IPS-15b (cell line): ENCODE measurements around the gene DNAJB12.

Source experiments
- H3K27me3 ChIP-seq: one replicate; pipeline ENCODE4 v1.6.1; 2013; ENCODE audit warnings: low read length; ENCODE audit not compliant: control insufficient read depth, insufficient read depth
- H3K36me3 ChIP-seq: one replicate; pipeline ENCODE4 v1.6.1; 2013; ENCODE audit warnings: low read length; ENCODE audit not compliant: control insufficient read depth, insufficient read depth
- H3K4me1 ChIP-seq: one replicate; pipeline ENCODE4 v1.6.1; 2013; ENCODE audit warnings: mild to moderate bottlenecking, low read length; ENCODE audit not compliant: control insufficient read depth, insufficient read depth
- H3K4me3 ChIP-seq: one replicate; pipeline ENCODE4 v1.5.1; 2013; ENCODE audit warnings: low read depth, low read length
- H3K9ac ChIP-seq: one replicate; pipeline ENCODE4 v1.6.1; 2013; ENCODE audit warnings: low read depth, mild to moderate bottlenecking, low read length
- H3K9me3 ChIP-seq: one replicate; pipeline ENCODE4 v1.6.1; 2013; ENCODE audit warnings: mild to moderate bottlenecking, low read length; ENCODE audit not compliant: control insufficient read depth, insufficient read depth

The DNAJB12 gene

GRCh38 chr10:72375585-72375984, 20.9 kb upstream of the DNAJB12 start:
- H3K4me3 ChIP-seq: no peak overlapping the region
- no peaks in the 10 kb centered on the region for H3K9me3 ChIP-seq
- H3K9ac ChIP-seq: no peak overlapping the region
- H3K4me1 ChIP-seq: no peaks in the 10 kb centered on the region
- no peaks in the 10 kb centered on the region for H3K36me3 ChIP-seq
- no peaks in the 10 kb centered on the region for H3K27me3 ChIP-seq

GRCh38 chr10:72375173-72375572, 20.5 kb upstream of the DNAJB12 start:
- Histone ChIP-seq H3K27me3 (no peaks in the 10 kb centered on the region), H3K4me3 (no peak overlapping the region), H3K9me3 (no peaks in the 10 kb centered on the region), H3K36me3 (no peaks in the 10 kb centered on the region), H3K4me1 (no peaks in the 10 kb centered on the region), H3K9ac (no peak overlapping the region)

GRCh38 chr10:72370201-72370722, 15.5 kb upstream of the DNAJB12 start:
- no peak overlapping the region for H3K4me3 ChIP-seq
- H3K9ac ChIP-seq: no peak overlapping the region
- no peaks in the 10 kb centered on the region for H3K27me3 ChIP-seq
- no peaks in the 10 kb centered on the region for H3K9me3 ChIP-seq
- no peaks in the 10 kb centered on the region for H3K4me1 ChIP-seq
- H3K36me3 ChIP-seq: peaks cover 4% of the 10 kb centered on the region

GRCh38 chr10:72367301-72367960, 12.7 kb upstream of the DNAJB12 start:
- Histone ChIP-seq H3K4me1 (peaks cover 3% of the 10 kb centered on the region), H3K9ac (no peak overlapping the region), H3K27me3 (no peaks in the 10 kb centered on the region), H3K36me3 (peaks cover 4% of the 10 kb centered on the region), H3K9me3 (no peaks in the 10 kb centered on the region), H3K4me3 (no peak overlapping the region)

- no peaks in the 10 kb centered on the region for H3K9me3 ChIP-seq
- no peak overlapping the region for H3K4me3 ChIP-seq
- peaks cover 4% of the 10 kb centered on the region for H3K36me3 ChIP-seq
- no peaks in the 10 kb centered on the region for H3K27me3 ChIP-seq
- H3K4me1 ChIP-seq: peaks cover 3% of the 10 kb centered on the region
- H3K9ac ChIP-seq: no peak overlapping the region
These were observed 10.6 kb upstream of the DNAJB12 start for GRCh38 chr10:72365106-72365895.

GRCh38 chr10:72364239-72364777, 9.6 kb upstream of the DNAJB12 start:
- no peaks in the 10 kb centered on the region for H3K27me3 ChIP-seq
- no peak overlapping the region for H3K4me3 ChIP-seq
- H3K9ac ChIP-seq: no peak overlapping the region
- H3K36me3 ChIP-seq: peaks cover 4% of the 10 kb centered on the region
- peaks cover 3% of the 10 kb centered on the region for H3K4me1 ChIP-seq
- no peaks in the 10 kb centered on the region for H3K9me3 ChIP-seq

GRCh38 chr10:72356987-72357386, 2.3 kb upstream of the DNAJB12 start:
- Histone ChIP-seq H3K27me3 (no peaks in the 10 kb centered on the region), H3K9ac (no peak overlapping the region), H3K36me3 (no peaks in the 10 kb centered on the region), H3K9me3 (no peaks in the 10 kb centered on the region), H3K4me3 (no peak overlapping the region), H3K4me1 (peaks cover 10% of the 10 kb centered on the region)

- Histone ChIP-seq H3K9ac (no peak overlapping the region), H3K27me3 (no peaks in the 10 kb centered on the region), H3K4me3 (no peak overlapping the region), H3K36me3 (no peaks in the 10 kb centered on the region), H3K9me3 (no peaks in the 10 kb centered on the region), H3K4me1 (peaks cover 10% of the 10 kb centered on the region)
These were observed 1.4 kb upstream of the DNAJB12 start for GRCh38 chr10:72356115-72356514.

GRCh38 chr10:72355214-72355555, 466 bp upstream of the DNAJB12 start:
- Histone ChIP-seq H3K9me3 (no peaks in the 10 kb centered on the region), H3K27me3 (no peaks in the 10 kb centered on the region), H3K4me1 (peaks cover 10% of the 10 kb centered on the region), H3K4me3 (peak overlapping the region; percentile 100), H3K9ac (peak overlapping the region; percentile 47), H3K36me3 (no peaks in the 10 kb centered on the region)

GRCh38 chr10:72353965-72354355, 759 bp downstream of the DNAJB12 start:
- Histone ChIP-seq H3K9me3 (no peaks in the 10 kb centered on the region), H3K27me3 (no peaks in the 10 kb centered on the region), H3K4me3 (peak overlapping the region; percentile 100), H3K36me3 (no peaks in the 10 kb centered on the region), H3K9ac (peak overlapping the region; percentile 99), H3K4me1 (peaks cover 10% of the 10 kb centered on the region)

- peak overlapping the region; percentile 100 for H3K4me3 ChIP-seq
- peaks cover 10% of the 10 kb centered on the region for H3K4me1 ChIP-seq
- no peaks in the 10 kb centered on the region for H3K9me3 ChIP-seq
- H3K36me3 ChIP-seq: peaks cover 2% of the 10 kb centered on the region
- H3K9ac ChIP-seq: peak overlapping the region; percentile 99
- no peaks in the 10 kb centered on the region for H3K27me3 ChIP-seq
These were observed 1.4 kb downstream of the DNAJB12 start for GRCh38 chr10:72353028-72353964.
